NB4 (cell line): ENCODE data around the gene PCK1.

ENCODE experiments used
- POLR2A ChIP-seq: IDR thresholded peaks from 2 replicates; pipeline ENCODE4 v1.6.1; 2011; ENCODE audit warnings: mild to moderate bottlenecking; ENCODE audit not compliant: insufficient read length; ENCODE audit errors: extremely low read depth
- TF ChIP-seq, protein P1 (sequence below): IDR thresholded peaks from one replicate; pipeline ENCODE4 v1.5.1; 2012; ENCODE audit warnings: low read depth, low read length

DNA sequence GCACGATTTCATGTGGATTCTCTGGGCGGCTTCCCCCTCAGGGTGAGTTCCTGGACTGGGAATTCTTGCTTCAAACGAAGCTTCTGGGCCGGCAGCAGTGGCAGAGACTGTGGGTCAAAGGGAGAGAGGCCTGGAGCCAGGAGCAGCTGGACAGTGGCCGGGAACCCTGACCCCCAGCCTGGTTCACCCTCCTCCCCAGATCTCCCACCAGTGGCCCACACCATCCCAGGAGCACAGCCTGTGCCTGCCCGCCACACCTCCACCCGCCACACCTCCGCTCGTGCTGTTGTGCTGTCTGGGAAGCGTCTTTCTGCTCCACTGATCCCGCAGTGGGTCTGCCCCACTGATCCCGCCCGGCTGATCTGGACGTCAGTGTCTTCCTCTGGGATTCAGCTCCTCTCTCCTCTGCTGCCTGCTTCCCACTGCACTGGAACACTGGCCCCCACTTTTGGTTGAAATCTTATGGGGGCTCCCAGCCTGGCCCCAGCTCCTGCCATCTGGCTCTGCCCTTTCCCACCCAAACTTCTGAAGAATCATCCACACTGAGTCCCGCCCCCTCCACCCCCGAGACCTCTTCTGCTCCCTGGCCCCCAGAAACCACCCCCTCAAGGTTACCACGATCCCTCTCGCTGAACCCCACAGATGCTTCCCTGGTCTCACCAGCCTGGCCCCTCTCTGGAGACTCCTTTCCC, 49.5 kb downstream of the PCK1 start:
- TF ChIP-seq POLR2A: no peak
- TF ChIP-seq, protein P1, sequence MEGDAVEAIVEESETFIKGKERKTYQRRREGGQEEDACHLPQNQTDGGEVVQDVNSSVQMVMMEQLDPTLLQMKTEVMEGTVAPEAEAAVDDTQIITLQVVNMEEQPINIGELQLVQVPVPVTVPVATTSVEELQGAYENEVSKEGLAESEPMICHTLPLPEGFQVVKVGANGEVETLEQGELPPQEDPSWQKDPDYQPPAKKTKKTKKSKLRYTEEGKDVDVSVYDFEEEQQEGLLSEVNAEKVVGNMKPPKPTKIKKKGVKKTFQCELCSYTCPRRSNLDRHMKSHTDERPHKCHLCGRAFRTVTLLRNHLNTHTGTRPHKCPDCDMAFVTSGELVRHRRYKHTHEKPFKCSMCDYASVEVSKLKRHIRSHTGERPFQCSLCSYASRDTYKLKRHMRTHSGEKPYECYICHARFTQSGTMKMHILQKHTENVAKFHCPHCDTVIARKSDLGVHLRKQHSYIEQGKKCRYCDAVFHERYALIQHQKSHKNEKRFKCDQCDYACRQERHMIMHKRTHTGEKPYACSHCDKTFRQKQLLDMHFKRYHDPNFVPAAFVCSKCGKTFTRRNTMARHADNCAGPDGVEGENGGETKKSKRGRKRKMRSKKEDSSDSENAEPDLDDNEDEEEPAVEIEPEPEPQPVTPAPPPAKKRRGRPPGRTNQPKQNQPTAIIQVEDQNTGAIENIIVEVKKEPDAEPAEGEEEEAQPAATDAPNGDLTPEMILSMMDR: no peak
